GM23338 (cell line): ENCODE data around the gene FTH1. TPM values are rescaled to one million over a fixed set of nuclear protein-coding genes. Genes with fewer than 3 reads are reported as not detected.

ENCODE experiments used
- ATAC-seq: fragments of 200-7000 bp; cut with Tn5 transposase; 3 replicates; pipeline ENCODE4 v1.9.1; 2020
- DNase-seq: peaks from one replicate; pipeline ENCODE4 v3.0.0-alpha.2; 2015; ENCODE audit warnings: low spot score
- H2AFZ ChIP-seq: fragments of 200-600 bp; sonication (generic); 2 replicates; pipeline ENCODE4 v1.8.0; 2016; ENCODE audit warnings: antibody characterized with exemption, mild to moderate bottlenecking, moderate library complexity
- H3F3A ChIP-seq: fragments of 200-600 bp; sonication (generic); replicated peaks from 2 replicates; pipeline ENCODE4 v1.8.0; 2017; ENCODE audit warnings: antibody characterized with exemption, mixed run types, low read depth
- H3K27ac ChIP-seq: fragments of 200-600 bp; sonication (generic); 2 replicates; pipeline ENCODE4 v1.6.1; 2016; ENCODE audit warnings: low read depth
- H3K27me3 ChIP-seq: fragments of 200-600 bp; sonication (generic); 2 replicates; pipeline ENCODE4 v1.8.0; 2016; ENCODE audit warnings: mild to moderate bottlenecking, mixed run types, moderate library complexity; ENCODE audit not compliant: insufficient read depth
- H3K36me3 ChIP-seq: fragments of 200-600 bp; sonication (generic); 2 replicates; pipeline ENCODE4 v1.8.0; 2016; ENCODE audit warnings: mild to moderate bottlenecking; ENCODE audit not compliant: insufficient read depth
- H3K4me1 ChIP-seq: fragments of 200-600 bp; sonication (generic); 2 replicates; pipeline ENCODE4 v1.8.0; 2016; ENCODE audit warnings: mild to moderate bottlenecking, moderate library complexity; ENCODE audit not compliant: insufficient read depth
- H3K4me2 ChIP-seq: fragments of 200-600 bp; sonication (generic); 2 replicates; pipeline ENCODE4 v1.7.1; 2017; ENCODE audit warnings: mixed run types
- H3K4me3 ChIP-seq: fragments of 200-600 bp; sonication (generic); 2 replicates; pipeline ENCODE4 v1.6.1; 2016; ENCODE audit warnings: mixed run types
- H3K79me2 ChIP-seq: fragments of 200-600 bp; sonication (generic); replicated peaks from 2 replicates; pipeline ENCODE4 v1.8.0; 2017; ENCODE audit warnings: mild to moderate bottlenecking; ENCODE audit not compliant: insufficient read depth
- H3K9me2 ChIP-seq: fragments of 200-600 bp; sonication (generic); 2 replicates; pipeline ENCODE4 v1.8.0; 2017; ENCODE audit not compliant: insufficient read depth
- H4K20me1 ChIP-seq: fragments of 200-600 bp; sonication (generic); replicated peaks from 2 replicates; pipeline ENCODE4 v1.8.0; 2017; ENCODE audit warnings: mild to moderate bottlenecking; ENCODE audit not compliant: insufficient read depth
- H3K27ac Mint-ChIP-seq: 2 replicates; pipeline ENCODE4 v1.8.0; 2020; ENCODE audit warnings: inconsistent platforms, mild to moderate bottlenecking, moderate library complexity, mixed read lengths
- H3K27me3 Mint-ChIP-seq: 3 replicates; pipeline ENCODE4 v1.8.0; 2022; ENCODE audit warnings: low read depth, mild to moderate bottlenecking, moderate library complexity, mixed read lengths, inconsistent platforms; ENCODE audit not compliant: insufficient read depth, poor library complexity
- H3K36me3 Mint-ChIP-seq: 3 replicates; pipeline ENCODE4 v1.8.0; 2021; ENCODE audit warnings: low read depth, mild to moderate bottlenecking, inconsistent platforms, moderate library complexity, mixed read lengths
- H3K4me1 Mint-ChIP-seq: 3 replicates; pipeline ENCODE4 v1.8.0; 2020; ENCODE audit warnings: mild to moderate bottlenecking, inconsistent platforms, mixed read lengths
- H3K4me3 Mint-ChIP-seq: 3 replicates; pipeline ENCODE4 v1.8.0; 2021; ENCODE audit warnings: moderate library complexity, mild to moderate bottlenecking, inconsistent platforms, mixed read lengths
- H3K9me3 Mint-ChIP-seq: 3 replicates; pipeline ENCODE4 v1.8.0; 2020; ENCODE audit warnings: moderate library complexity, mild to moderate bottlenecking, inconsistent platforms, mixed read lengths
- CTCF ChIP-seq, 2 experiments: fragments of 200-600 bp in 1 of 2; sonication (generic) in 1 of 2; conservative IDR thresholded peaks; 2 replicates each; pipeline versions ENCODE4 v1.5.1 to v1.6.1; 2016 to 2017; ENCODE audit warnings: antibody characterized with exemption in 2 of 2, low read depth in 2 of 2, mild to moderate bottlenecking in 2 of 2, moderate library complexity in 1 of 2
- POLR2AphosphoS5 ChIP-seq: IDR thresholded peaks from 2 replicates; pipeline ENCODE4 v1.6.1; 2016; ENCODE audit warnings: antibody characterized with exemption, low read depth
- STAT1 ChIP-seq: IDR thresholded peaks from one replicate; pipeline ENCODE4 v1.6.1; 2016; ENCODE audit warnings: antibody characterized with exemption; ENCODE audit not compliant: unreplicated experiment
- ZNF331 ChIP-seq: fragments of 250-450 bp; sonication (Bioruptor Pico); IDR thresholded peaks from 2 replicates; pipeline ENCODE4 v1.5.0; 2020; ENCODE audit warnings: low read depth, mild to moderate bottlenecking, moderate library complexity
- ZNF462 ChIP-seq: fragments of 250-450 bp; sonication (Bioruptor Pico); IDR thresholded peaks from 2 replicates; pipeline ENCODE4 v1.5.0; 2020; ENCODE audit warnings: mild to moderate bottlenecking, moderate library complexity
- polyA plus RNA-seq: library from polyadenylated mRNA; unstranded; fragments of >200 nt; fragmentation: Nextera tagmentation; extraction: Ambion mirVana; gene quantifications from 2 replicates; pipeline ENCODE4 v1.2.1, GENCODE V29; 2016
- total RNA-seq: library from RNA; depleted of rRNA; stranded (reverse); fragments of >200 nt; shearing (Covaris generic); gene quantifications from 2 replicates; pipeline ENCODE4 v1.2.3, GENCODE V29; 2014

Gene FTH1
- total and polyA plus RNA-seq, 2 experiments from 2014 or later: 718 to 2,750 TPM

- Histone ChIP-seq H3K9me2 (no peaks in the 10 kb centered on the region), H3F3A (no peaks in the 10 kb centered on the region), H3K79me2 (no peaks in the 10 kb centered on the region), H3K4me1 (no peaks in the 10 kb centered on the region), H3K4me2 (no peak overlapping the region), H3K27me3 (no peaks in the 10 kb centered on the region), H3K36me3 (no peaks in the 10 kb centered on the region), H3K27ac (no peak overlapping the region), H4K20me1 (no peaks in the 10 kb centered on the region), H3K4me3 (no peak overlapping the region), H2AFZ (no peak overlapping the region)
- no peak for ATAC-seq
- no peak for TF ChIP-seq POLR2AphosphoS5
- TF ChIP-seq ZNF462 (CRISPR knock-in tag): no peak
- TF ChIP-seq STAT1: no peak
- Mint-ChIP-seq H3K4me1 (peaks cover 12% of the 10 kb centered on the region), H3K4me3 (no peak overlapping the region), H3K27ac (no peak overlapping the region), H3K36me3 (no peaks in the 10 kb centered on the region), H3K27me3 (peaks cover 6% of the 10 kb centered on the region), H3K9me3 (no peaks in the 10 kb centered on the region)
- DNase-seq: no peak
Observed at GRCh38 chr11:61948505-61948904, 18.9 kb downstream of the FTH1 start.

- Histone ChIP-seq H3K4me3 (no peak overlapping the region), H4K20me1 (no peaks in the 10 kb centered on the region), H3K4me2 (no peak overlapping the region), H3K36me3 (no peaks in the 10 kb centered on the region), H3K27ac (no peak overlapping the region), H3K79me2 (no peaks in the 10 kb centered on the region), H3K4me1 (no peaks in the 10 kb centered on the region), H3K9me2 (no peaks in the 10 kb centered on the region), H3F3A (no peaks in the 10 kb centered on the region), H3K27me3 (no peaks in the 10 kb centered on the region), H2AFZ (peak overlapping the region; percentile 79; the same call in 1 of the 2 replicates)
- no peak overlapping the region for H3K4me3 Mint-ChIP-seq
- H3K27me3 Mint-ChIP-seq: peaks cover 6% of the 10 kb centered on the region
- TF ChIP-seq ZNF331: no peak
- TF ChIP-seq CTCF (conservative IDR thresholded peaks at IDR 0.05; ENCODE audit: low read depth in 2 of 2): peak; percentile 94 to 99
- no peaks in the 10 kb centered on the region for H3K9me3 Mint-ChIP-seq
- peaks cover 12% of the 10 kb centered on the region for H3K4me1 Mint-ChIP-seq
- no peak overlapping the region for H3K27ac Mint-ChIP-seq
- DNase-seq (peak; percentile 93), ATAC-seq (peak; percentile 93)
- no peaks in the 10 kb centered on the region for H3K36me3 Mint-ChIP-seq
Observed at GRCh38 chr11:61947486-61948210, 19.8 kb downstream of the FTH1 start.
